Measurements from ENCODE around the gene ATP1A1. TPM values are rescaled to one million over a fixed set of nuclear protein-coding genes. Genes with fewer than 3 reads are reported as not detected.

Gene ATP1A1
- total and polyA plus RNA-seq, 2 donors (not counting 3 experiments of a cell fraction or from before 2014, with no cell fraction given) = 263 to 325 TPM

DNA sequence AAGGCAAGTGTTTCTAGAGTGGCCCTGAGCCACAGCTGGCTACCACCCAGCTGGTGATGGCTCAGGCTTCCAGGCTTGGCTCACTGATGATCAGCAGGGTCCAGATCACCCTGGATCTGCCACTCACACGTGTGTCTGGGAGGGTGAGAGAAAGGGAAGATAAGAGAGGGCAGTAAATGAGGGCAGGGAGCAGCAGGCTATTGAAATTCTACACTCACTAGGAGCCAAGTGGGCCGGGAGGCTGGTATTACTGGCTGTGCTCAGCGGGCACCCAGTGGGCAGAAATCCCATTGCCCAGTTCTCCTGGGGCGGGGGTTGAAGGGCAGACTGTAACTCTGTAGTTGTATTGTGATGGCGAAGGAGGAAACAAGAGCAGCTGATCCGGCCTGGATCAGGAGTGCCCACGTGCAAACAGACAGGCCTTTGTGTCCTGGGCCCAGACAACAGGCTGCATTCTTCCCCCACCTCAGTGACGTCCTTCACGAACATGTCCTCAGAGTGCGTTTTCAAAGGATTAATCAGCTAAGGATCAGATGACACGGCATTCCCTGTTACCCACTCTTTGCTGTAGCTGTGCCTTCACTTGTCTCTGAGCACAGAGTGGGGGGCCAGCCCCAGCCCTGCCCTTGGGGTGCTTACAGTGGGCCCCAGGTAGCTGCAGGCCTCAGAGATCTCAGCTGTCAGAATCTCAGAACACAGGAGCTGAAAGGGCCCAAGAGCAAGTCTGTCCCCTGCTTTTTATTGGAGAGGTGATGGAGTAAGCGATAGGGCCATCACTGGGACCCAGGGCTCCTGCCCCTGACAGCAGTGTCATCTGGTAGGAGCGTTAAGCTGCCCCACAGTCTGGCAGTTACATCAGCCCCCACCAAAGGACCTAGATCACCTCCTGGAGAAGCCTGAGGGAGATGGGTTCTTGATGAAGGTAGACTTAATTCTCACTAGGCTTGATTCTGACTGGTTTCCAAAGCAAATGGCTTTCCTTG is 60.5 kb downstream of the ATP1A1 start:
- dilution Hi-C loops (cut with MboI; ENCODE audit: extremely low pct_ligation_motif_present, low sequenced_read_pairs) = no loop called here

More for the DNA sequence above, 60.5 kb downstream of the ATP1A1 start:
- intact Hi-C loops (cut with micrococcal nuclease) = no loop called here
- Histone ChIP-seq H3K9me1 (replicated peaks; ENCODE audit: control insufficient read depth, extremely low read depth, insufficient read depth, low read length) (no peaks in the 10 kb centered on the region), H4K20me1 (replicated peaks; ENCODE audit: control insufficient read depth, extremely low read depth, insufficient read depth, low read length) (no peaks in the 10 kb centered on the region), H3K4me2 (ENCODE audit: insufficient read depth, low read length) (no peak overlapping the region), H3K4me1 (ENCODE audit: control insufficient read depth, extremely low read depth, insufficient read depth, low read length) (no peaks in the 10 kb centered on the region), H3K79me2 (ENCODE audit: control insufficient read depth, insufficient read depth, low read length) (no peaks in the 10 kb centered on the region), H3K27ac (ENCODE audit: insufficient read depth, low read depth, low read length) (no peak overlapping the region), H3K36me3 (ENCODE audit: control insufficient read depth in 2 of 2, extremely low read depth in 1 of 2, insufficient read depth in 2 of 2, low read length in 2 of 2) (no peaks in the 10 kb centered on the region), H3K27me3 (ENCODE audit: control insufficient read depth in 2 of 2, insufficient read depth in 2 of 2, low read length in 2 of 2) (no peaks in the 10 kb centered on the region), H3K9me3 (replicated peaks; ENCODE audit: control insufficient read depth, insufficient read depth, low read length) (no peaks in the 10 kb centered on the region), H2AFZ (ENCODE audit: low read depth, low read length) (no peak overlapping the region), H3K9ac (replicated peaks; ENCODE audit: extremely low read depth, insufficient read depth, low read length) (no peak overlapping the region), H3K4me3 (replicated peaks in 1 of 3; ENCODE audit: insufficient read depth in 1 of 3, low read depth in 1 of 3, low read length in 3 of 3) (no peak overlapping the region)
- no TSS peak for BruUV-seq (replicated peaks)
- CTCF ChIA-PET = interaction anchor here (1.3 to 2.6 kb wide), 2 partner anchors 14 to 51 kb away, joined by 3 to 9 read pairs; no protein-coding TSS in a partner anchor
- DNase-seq (ENCODE audit: low read depth, low spot score) (no peak), FAIRE-seq (no peak)
- POLR2A ChIA-PET = no interaction called here
- TF ChIP-seq FOS (IDR thresholded peaks at IDR 0.05; ENCODE audit: borderline replicate concordance, insufficient read depth, low read length) (no peak), POLR2A (IDR thresholded peaks at IDR 0.05; ENCODE audit: low read depth, low read length) (no peak), MYC (IDR thresholded peaks at IDR 0.05; ENCODE audit: low read depth, low read length) (no peak), JUN (IDR thresholded peaks at IDR 0.05; ENCODE audit: borderline replicate concordance, insufficient read depth, insufficient read length, low read depth) (no peak), GATA2 (IDR thresholded peaks at IDR 0.05; ENCODE audit: insufficient read depth, insufficient read length, low read depth, low read length) (no peak), EZH2 (IDR thresholded peaks at IDR 0.05; ENCODE audit: borderline replicate concordance, low read depth, low read length, severe bottlenecking) (no peak), POLR2AphosphoS5 (IDR thresholded peaks at IDR 0.05; ENCODE audit: insufficient read depth, low read depth, low read length) (no peak)
- TF ChIP-seq, protein P1, sequence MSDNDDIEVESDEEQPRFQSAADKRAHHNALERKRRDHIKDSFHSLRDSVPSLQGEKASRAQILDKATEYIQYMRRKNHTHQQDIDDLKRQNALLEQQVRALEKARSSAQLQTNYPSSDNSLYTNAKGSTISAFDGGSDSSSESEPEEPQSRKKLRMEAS (IDR thresholded peaks at IDR 0.05; ENCODE audit: insufficient read depth, insufficient read length) = no peak
- TF ChIP-seq, protein P2, sequence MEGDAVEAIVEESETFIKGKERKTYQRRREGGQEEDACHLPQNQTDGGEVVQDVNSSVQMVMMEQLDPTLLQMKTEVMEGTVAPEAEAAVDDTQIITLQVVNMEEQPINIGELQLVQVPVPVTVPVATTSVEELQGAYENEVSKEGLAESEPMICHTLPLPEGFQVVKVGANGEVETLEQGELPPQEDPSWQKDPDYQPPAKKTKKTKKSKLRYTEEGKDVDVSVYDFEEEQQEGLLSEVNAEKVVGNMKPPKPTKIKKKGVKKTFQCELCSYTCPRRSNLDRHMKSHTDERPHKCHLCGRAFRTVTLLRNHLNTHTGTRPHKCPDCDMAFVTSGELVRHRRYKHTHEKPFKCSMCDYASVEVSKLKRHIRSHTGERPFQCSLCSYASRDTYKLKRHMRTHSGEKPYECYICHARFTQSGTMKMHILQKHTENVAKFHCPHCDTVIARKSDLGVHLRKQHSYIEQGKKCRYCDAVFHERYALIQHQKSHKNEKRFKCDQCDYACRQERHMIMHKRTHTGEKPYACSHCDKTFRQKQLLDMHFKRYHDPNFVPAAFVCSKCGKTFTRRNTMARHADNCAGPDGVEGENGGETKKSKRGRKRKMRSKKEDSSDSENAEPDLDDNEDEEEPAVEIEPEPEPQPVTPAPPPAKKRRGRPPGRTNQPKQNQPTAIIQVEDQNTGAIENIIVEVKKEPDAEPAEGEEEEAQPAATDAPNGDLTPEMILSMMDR (IDR thresholded peaks at IDR 0.05; ENCODE audit: extremely low read depth in 1 of 2, insufficient read depth in 1 of 2, low read depth in 1 of 2, low read length in 2 of 2) = no peak
